NCI-H1930 (cell line): ENCODE results near the gene CHST15.

Experiments
- DNase-seq, 2 experiments: peaks; one replicate each; lab custom pipeline; 2025; lab: John Stamatoyannopoulos, UW

Gene CHST15

DNA sequence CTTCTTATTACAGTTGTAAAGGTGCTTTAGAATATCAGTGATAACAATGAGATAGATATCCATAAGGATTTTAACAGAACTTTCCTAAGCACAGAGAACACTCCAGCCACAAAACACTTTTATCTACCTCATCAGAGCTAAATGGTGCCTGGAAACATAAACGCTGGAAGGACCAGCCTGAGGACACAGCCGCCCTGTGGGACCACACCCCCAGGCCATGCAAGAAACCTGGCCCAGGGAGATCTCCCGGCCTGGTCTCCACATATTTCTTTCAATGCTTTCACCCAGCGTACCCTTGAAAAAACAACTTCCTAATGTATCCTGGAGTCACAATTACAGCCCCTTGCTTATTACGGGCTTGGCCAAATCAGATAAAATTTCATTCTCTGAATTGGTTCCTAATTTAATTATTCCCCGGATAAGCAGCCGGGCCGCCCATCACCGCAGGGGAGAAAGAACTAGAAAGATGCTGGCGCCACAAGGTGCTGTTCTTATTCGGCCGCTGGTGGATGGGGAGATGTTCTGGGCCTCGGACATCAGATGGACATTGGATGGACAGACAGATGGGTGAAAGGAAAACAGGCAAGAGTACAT lies 11.8 kb downstream of the CHST15 start:
- DNase-seq, result no peak

DNA sequence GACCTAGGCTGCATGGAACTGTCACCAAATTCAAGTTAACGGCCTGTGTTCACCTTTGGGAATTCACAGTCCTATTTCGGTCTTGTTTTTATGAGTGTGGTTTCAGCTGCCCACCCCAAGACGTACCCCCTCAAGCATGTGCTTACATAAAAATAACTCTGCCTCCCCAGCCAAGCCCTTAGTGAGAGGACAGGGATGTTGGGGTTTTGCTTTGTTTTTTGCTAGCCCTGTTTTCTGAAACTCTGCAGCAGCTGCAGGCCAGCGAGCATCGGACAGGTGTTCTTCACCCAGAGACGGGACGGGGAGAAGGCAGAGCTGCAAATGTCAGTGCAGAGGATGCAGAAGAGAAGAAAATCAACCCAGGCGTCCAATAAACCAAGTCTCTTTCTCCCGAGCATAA lies 13.5 kb downstream of the CHST15 start:
- DNase-seq, result no peak

DNA sequence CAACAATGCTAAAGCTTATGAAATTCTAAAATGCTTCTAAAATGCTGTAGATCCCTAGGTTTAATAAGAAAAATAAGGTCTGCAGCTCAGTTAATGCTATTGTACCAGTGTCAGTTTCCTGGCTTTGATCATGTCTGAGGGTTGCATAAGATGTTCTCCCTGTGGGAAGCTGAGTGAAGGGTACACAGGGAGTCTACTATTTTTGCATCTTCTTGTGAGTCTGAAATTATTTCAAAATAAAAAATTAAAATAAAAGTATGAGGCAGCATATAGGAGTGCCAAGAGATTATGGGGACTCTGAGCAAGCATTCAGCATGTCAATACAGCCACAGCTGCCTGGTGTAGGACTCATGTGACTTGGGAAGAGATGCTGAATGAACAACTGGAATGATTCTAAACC lies 14.7 kb downstream of the CHST15 start:
- no peak for DNase-seq

DNA sequence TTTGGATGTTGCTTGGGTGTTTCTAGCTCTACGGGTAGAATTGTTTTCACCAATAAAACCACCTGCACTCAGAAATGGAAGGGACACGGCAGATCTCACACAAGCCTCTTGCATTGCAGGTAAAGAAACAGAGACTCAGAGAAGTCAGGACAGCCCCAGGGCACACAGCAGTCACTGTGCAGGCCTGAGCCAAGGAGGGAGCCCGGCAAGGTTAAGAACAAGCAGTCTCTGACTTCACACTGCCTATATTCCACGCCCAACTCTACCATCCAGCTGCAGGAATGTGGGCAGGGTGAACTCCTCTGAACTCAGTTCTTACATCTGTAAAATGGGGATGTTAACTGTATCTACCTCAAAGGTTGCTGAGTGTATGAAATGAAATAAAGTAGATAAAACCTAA lies 15.4 kb downstream of the CHST15 start:
- no peak for DNase-seq

DNA sequence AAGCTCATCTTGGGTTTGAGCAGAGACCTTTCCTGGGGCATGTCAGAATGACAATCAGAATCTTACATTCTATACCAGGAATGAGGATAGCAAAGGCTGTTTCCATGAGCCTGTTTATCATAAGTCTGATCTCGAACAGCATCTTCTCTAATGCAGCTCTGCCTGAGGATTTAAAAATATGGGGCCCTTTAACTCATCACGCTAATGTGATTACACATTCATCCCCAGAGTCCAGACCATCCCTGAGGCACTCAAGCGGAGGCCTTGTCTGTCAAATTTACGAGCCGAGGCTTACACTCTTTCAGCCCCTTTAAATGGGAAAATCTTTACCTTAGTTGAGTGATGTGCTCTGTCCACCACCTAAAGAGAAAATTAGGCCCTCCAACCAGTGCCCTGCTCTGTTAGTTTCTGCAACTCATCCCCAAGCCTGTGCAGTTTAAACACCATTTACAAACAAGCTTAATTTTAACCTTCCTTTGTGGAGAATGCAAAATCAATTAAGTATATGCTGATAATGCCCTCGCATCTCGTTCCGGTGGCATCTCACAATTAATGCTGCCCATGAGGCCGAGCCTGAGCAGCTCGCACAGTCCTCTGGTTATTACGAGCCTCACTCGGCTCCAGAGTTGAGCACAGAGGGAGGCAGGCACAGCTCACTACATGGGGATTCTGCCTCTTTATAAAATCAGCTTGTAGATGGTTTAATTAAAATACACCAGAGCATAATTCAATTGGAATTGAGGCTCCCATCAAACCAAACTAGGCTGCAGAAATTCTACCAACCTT lies 16.0 kb downstream of the CHST15 start:
- no peak for DNase-seq

DNA sequence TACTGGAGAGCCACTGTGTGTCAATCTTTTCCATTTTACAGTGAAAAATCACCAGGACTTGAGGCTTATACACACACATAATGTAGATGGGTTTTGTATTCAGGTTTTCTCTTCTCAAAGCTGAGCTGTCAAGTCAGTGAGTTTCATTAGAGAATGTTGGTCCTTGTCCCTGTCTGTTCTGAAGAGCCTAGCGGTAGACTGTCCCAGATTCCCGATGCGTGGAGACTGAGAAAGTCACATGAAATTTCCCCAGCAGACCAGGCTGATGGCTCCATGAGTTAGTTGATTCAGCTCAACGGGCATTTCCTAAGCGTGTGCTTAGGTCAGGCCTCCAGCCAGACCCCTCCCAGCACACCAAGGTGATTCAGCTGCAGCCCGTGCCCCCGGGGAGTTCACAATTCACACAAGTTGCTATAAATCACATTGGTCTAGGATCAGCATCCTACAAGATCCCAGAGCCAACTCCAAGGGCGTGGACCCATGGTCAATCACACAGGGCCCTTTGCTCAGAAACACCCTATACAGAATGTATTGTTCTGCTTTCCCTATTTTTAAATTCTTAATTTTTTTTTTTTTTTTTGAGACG lies 17.2 kb downstream of the CHST15 start:
- no peak for DNase-seq

DNA sequence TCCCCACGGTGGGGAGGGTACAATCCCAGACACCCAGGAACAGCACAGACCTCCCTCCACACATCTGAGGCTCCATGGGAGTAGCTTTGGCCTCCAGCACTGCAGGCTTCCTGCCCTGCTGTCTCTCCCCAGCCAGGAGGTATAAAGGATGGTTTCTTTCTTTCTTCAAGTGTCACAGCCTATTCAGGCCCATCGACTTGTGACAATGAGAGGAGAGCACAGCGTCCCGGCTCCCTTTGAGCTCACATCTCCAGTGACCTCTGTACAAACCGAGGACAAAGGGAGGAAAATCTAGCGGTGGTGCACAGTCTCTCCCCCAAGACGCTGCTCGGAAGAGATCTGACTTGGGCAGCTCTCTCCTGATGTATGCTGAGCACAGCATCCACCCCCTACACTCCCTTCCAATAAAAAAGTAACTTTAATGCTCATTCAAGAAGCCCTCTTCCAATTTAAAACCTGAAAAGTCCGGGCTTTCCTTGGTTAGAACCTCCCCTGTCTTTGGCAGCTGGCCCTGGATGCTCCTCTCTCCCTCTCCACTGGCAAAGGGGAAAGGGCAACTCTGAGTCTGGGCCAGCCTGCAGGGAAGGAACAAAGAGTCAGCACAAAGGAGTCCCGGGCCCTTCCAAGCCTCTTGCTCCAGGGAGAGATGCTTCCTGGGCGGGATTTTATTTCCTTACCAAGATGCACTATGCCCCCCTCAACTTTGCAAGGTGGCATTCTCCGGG lies 18.0 kb downstream of the CHST15 start:
- no peak for DNase-seq

DNA sequence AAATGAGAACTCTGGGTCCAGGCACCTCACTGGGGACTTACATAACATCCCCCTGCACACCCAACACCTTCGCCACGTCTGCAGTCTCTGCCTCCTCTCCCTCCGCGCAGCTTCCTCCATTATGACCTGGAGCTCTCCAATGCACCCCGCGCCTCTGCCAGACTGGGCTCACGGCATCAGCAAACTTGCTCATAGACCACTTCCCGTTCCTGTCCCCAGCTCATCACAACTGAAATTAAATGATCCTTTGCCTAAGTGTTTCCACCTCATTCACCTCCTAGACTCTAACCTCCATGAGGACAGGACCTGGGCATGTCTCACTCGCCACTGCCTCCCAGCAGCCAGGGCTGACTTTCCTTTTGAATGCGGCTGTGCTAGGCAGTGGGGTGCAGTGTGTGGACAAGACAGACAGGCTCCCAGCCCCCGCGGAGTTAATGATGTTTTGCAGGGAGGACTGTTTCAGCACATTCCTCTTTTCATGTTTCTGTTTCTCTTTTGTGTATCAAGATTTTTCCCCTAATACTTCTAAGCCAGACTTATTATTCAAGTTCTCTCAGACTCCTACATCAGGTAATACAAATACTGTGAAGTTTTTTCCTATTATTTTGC lies 18.8 kb downstream of the CHST15 start:
- DNase-seq, result no peak

DNA sequence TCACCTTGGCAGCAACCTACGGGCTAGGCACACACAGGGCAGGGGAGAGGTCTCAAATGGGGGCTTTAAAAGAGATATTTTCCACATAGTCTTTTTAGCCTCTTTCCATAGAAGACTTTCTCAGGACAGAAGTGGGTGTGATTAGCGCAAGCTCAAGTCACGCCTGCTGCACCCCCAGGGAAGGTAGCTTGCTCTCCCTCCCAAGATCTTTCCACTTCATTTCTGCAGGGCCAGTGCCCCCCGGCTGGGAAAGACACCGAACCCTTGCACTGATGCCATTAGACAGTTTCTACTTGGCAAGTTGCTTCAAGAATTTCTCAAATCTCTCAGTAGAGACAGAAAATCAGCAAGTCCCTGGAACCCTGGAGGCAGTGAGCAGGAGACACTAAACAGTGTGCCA lies 19.4 kb downstream of the CHST15 start:
- no peak for DNase-seq

DNA sequence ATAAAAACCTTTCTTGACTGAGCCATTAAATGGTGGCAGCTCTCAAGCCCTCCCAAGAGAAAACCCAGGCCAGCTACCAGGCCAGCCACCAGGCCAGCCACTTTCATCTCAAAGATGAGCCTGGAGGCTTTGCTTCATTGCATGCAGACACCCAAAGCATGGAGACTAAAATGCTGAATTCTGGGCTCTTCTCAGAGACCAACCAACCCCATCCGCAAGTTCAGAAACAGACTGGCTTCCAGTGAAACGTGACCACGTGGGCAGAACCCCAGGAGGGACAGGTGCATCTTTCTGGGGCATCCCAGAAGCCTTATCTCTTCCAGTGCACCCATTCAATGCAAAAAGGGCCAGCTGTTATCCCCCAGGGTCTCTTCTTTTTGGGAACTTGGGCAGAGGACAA lies 20.9 kb downstream of the CHST15 start:
- no peak for DNase-seq

DNA sequence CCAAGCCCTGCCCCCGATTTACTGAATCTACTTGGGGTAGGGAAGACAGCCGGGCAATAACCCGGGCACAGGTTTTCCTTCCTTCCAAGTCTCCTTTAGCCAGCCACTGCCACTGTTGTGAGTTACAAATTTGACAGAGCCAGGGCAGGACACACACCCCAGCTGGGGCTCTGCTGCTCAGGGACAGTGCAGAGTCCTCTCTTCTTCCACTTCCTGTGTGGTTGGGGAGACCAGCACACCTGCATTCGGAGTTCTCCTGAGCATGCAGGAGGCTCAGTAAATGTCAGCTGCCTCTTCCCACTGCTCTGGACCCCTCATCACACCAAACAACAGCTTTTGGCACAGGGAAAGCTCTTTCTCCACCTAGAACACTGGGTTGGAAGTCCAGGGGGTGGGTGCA lies 21.3 kb downstream of the CHST15 start:
- DNase-seq, result no peak

DNA sequence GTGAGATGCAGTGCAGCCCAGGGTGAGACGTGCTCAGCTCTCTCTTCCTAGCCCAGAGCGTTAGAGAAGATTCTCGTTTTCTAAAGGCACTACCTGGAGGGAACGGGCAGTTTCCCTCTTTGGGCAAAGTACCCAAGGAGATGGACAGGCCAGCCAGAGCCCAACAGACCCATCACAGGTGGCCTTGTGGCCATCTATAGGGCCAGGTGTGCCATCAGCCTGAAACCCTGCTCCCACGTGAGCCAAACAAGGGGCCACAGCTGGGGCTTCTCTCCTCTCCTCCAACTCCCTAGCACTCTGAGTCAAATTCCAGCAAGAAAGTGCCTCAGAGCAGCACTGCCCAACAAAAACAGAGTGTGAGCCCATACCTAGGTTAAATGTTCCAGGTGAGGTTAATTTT lies 22.3 kb downstream of the CHST15 start:
- DNase-seq, result no peak

DNA sequence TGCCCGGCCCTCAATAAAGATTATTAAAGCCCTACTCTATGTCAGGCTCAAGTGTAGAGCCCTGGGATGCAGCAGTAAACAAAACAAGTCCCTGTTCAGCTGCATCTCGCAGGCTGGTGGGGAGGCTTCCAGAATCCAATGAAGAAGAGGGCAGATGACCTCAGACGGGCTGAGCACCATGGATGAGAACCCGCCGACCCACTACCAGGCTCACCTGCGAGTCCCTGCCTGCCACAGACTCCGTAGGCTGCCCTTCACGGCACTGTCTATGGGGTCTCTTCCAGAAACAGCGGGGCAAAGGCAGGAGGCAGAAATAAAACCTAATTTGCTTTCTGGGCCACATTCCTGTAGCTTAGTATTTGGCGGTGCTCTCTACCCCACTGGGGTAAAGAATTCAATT lies 22.7 kb downstream of the CHST15 start:
- DNase-seq, result no peak

DNA sequence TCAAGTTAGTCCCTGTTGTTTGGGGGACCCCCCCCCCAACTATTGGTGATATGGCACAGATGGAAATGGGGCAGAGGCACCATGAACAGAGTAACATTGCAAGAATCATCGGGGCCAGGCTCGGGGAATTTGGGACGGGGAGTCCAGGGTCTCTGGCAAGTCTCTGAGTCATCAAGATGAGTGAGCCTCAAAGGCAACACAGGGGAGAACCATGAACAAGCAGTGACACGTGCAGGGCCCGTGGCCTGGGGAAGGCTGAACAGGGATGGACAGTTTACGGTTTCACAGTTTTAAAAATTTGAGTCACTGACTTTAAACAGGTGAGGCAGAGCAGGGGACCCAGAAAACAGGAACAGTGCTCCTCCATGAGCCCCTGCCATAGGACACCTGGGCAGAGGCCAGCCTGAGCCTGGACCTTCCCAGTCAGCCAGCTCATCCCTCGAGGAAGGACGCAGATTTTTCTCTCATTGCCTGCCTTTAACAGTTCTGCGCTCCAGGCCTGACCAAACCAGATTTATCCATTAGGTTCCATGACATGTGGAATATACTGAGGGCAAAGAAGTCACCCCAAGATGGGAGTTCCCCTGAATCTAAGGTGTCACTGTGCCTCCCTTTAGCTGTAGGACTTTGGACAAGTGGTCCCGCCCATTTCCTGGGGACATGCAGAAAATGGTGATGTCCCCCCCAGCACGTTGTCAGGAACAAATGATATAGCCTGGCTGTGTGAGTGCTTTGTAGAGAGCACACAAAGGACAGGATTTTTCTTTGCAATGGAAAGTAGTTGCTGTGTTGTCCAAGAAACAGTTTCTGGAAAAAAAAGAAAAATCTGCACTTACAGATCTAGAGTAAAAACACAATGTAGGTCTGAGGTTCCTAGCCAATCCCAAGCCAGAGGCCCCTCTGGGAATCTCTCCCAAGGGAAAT lies 23.8 kb downstream of the CHST15 start:
- DNase-seq, result no peak

DNA sequence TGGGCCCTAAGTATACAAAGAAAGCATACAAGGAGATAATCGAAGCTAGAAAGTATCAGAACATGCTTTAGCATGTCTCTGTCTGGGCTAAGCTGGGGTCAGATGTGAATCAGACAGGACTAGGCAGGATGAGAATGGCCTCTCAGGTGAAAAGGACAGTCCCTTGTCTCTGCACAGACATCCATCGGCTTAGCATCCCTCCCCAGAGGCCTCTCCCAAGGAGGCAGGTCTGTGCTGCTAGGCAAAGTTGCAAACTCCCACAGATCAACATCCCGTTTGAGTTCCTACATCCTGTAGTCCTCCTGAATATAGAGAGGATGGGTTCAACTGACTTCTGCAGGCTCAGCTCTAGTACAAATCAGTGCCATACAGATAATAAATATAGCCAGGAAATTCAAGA lies 24.5 kb downstream of the CHST15 start:
- no peak for DNase-seq

DNA sequence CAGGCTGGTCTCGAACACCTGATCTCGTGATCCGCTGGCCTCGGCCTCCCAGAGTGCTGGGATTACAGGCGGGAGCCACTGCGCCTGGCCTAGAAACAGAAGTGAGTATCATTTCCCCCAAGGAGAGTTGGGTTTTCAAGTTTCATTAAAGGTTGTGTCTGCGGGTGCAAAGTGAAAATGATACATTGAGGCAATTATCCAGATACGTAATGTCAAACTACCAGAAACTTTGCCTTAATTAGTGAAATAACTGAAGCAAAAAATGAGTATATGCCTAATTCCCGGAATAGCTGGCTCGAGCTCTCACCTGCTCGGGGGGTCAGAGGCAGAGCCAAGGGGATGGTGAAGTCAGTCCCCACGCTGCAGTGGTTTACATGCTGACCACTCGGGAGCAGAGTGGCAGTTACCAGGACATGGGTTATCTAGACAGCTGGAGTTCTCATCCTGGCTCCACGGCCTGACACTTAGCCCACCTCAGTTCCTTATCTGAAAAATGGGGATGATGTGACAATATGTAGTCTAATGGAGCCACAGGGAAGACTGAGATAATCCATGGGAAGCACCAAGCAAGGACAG lies 25.5 kb downstream of the CHST15 start:
- DNase-seq, result no peak

DNA sequence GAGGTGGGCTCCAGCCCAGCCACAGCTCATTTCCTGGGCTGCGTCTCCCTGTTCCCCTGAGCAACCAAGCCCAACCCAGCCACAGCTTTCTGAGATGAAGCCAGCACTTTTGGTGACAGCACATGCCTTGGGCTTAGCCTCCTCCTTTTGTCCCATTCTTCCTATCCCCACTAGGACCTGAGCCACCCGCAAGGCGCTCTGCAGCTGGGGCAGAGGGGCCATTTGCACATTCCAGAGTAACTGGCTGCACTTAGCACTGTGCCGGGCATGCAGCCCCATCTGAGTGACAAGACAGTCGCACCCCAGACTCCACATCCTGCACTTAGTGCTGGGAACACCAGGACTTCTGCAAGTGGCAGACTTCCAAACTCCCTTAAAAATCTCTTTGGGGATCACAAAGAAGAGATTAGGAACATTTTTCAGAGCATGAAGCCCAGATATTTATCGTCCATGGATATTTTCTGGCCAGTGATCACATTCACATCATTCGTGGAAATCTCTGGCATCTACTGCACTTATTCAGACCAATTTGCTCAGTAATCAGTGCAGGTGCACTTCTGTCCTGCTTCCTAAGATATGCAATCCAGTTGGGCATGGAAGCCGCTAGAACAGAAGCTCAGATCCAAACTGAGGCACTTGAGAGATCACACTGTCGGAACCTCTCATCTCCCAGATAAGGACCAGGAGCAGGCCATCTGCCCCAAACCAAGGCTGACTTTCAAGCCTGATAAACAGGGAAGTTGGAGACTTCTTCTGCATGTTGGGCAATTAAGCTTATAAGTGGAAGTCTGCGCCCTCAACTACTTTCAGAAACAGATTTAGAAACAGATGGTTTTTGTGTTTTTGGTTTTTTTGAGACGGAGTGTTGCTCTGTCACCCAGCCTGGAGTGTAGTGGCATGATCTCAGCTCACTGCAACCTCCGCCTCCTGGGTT lies 26.4 kb downstream of the CHST15 start:
- no peak for DNase-seq

DNA sequence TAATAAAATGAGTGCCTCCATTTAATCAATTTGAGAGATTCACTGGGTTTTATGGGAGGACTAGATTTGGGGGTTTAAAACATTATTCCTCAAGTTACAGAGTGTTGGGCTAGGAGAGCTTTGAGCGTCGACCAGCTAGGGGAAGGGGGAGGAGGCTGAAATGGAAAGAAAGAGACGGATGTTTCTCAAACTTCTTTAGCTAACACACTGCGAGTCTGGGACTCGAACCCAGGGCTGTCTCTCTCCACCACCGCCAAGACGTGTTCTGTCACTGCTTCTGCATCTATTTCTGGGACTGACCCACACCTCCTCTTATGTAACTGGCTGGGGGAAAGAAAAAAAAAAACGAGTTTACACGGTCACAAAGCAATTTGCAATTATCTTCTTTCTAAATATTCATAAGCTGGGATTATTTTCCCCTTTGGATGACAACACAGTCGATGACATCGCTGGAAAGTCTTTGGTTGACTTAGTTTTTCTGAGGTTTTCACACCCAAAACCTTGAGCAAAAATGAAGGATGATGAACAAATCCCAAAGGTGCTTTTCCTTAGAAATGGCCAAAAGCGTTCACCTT lies 27.2 kb downstream of the CHST15 start:
- DNase-seq, result no peak

DNA sequence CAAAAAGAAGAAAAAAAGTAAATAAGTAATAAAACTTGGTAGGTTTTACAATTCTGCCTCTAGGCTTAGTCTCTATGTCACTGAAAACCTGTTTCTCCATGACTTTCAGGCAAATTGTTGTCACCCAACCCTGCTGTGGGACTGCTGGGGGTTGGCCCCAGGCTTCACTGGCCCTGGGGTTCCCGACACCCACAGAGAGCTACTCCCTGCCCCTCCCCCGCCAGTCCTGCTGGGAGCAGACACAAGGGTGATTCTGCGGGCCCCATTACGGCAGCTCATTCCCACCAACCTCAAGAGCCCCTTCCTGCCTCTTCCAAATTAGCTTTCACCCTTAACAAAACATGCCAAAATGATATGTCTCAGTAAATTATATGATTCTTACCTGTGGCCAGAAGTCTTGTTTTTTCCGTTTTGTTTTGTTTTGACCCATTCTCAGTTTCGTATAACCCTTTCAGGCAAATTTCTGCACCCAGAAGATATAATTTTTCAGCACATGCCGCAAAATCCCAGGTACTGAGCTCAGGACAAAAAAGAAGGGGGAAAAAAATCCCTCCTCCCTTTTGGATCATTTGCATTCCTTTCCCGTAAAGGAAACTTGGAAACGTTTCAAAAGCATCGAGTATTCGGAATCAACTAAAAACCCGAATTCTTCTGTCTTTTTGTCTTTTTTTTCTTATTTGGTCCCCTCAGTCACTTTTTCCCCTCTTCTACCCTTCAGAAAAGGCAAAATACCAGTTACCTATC lies 27.8 kb downstream of the CHST15 start:
- no peak for DNase-seq
